Gastrocnemius medialis (tissue), 4 donors: ENCODE results near the gene CDC42BPG. TPM values are rescaled to one million over a fixed set of nuclear protein-coding genes. Genes with fewer than 3 reads are reported as not detected.
A peak's percentile ranks its signal among the peaks of the same experiment; 100 is the strongest.

Experiments
- ATAC-seq, 2 donors: fragments of 150-250 bp; one replicate each; pipeline ENCODE4 v1.9.1; 2016
- DNase-seq, 2 donors: peaks; one replicate each; pipeline ENCODE4 v3.0.0-alpha.2; 2019
- H3K27ac ChIP-seq, 4 donors: fragments of 200-600 bp; sonication (generic); 1 replicate in 1 of 4; 2 replicates in 3 of 4; pipeline ENCODE4 v1.5.1; 2016 to 2018; ENCODE audit warnings: mild to moderate bottlenecking in 2 of 4, moderate library complexity in 1 of 4
- H3K27me3 ChIP-seq, 3 donors: fragments of 200-600 bp; sonication (generic) in 2 of 3; 1 replicate in 1 of 3; 2 replicates in 2 of 3; pipeline versions ENCODE4 v1.5.1 to v1.6.0; 2016 to 2019; ENCODE audit warnings: mild to moderate bottlenecking in 1 of 3, moderate library complexity in 1 of 3
- H3K36me3 ChIP-seq, 2 donors: fragments of 200-600 bp; sonication (generic) in 1 of 2; one replicate each; pipeline ENCODE4 v1.5.1; 2017 to 2018
- H3K4me1 ChIP-seq, 2 donors: fragments of 200-600 bp; sonication (generic) in 1 of 2; one replicate each; pipeline ENCODE4 v1.5.1; 2016 to 2017; ENCODE audit warnings: mild to moderate bottlenecking in 2 of 2
- H3K4me3 ChIP-seq, 4 donors: fragments of 200-600 bp; sonication (generic) in 3 of 4; 1 replicate in 1 of 4; 2 replicates in 3 of 4; pipeline ENCODE4 v1.5.1; 2016 to 2019; ENCODE audit warnings: mild to moderate bottlenecking in 2 of 4
- H3K9me3 ChIP-seq, 3 donors: fragments of 200-600 bp; sonication (generic) in 2 of 3; 1 replicate in 1 of 3; 2 replicates in 2 of 3; pipeline ENCODE4 v1.5.1; 2016 to 2019
- POLR2A ChIP-seq, 2 donors: fragments of 450-650 bp; IDR thresholded peaks; one replicate each; pipeline ENCODE4 v1.6.1; 2017; ENCODE audit warnings: antibody characterized with exemption in 2 of 2, mild to moderate bottlenecking in 2 of 2, moderate library complexity in 2 of 2
- in situ Hi-C, 4 donors: fragments of 200-750 bp; cut with MboI; loops; one replicate each; pipeline versions ENCODE4 v1.15.0 to v1.8.0; 2017; ENCODE audit warnings: low sequenced_read_pairs in 4 of 4
- intact Hi-C: fragments of 100-400 bp; cut with DNase I; formaldehyde crosslinking; loops from one replicate; pipeline ENCODE4 v1.15.1; 2023; ENCODE audit warnings: low total_unique reads
- total RNA-seq, 4 donors: library from RNA; depleted of rRNA; stranded (reverse); fragments of >200 nt; gene quantifications; one replicate each; pipeline versions ENCODE4 v1.1.0 to v1.2.3, GENCODE V29; 2016
- TF ChIP-seq, protein P1 (sequence below), 5 experiments: fragments of 450-650 bp in 3 of 5; fragments of 200-600 bp in 2 of 5; sonication (generic) in 2 of 5; IDR thresholded peaks in 4 of 5; conservative IDR thresholded peaks in 1 of 5; 1 replicate in 4 of 5; 2 replicates in 1 of 5; pipeline ENCODE4 v1.5.1; 2016 to 2019; ENCODE audit warnings: antibody characterized with exemption in 5 of 5, mild to moderate bottlenecking in 3 of 5, moderate library complexity in 3 of 5

Gene CDC42BPG, protein sequence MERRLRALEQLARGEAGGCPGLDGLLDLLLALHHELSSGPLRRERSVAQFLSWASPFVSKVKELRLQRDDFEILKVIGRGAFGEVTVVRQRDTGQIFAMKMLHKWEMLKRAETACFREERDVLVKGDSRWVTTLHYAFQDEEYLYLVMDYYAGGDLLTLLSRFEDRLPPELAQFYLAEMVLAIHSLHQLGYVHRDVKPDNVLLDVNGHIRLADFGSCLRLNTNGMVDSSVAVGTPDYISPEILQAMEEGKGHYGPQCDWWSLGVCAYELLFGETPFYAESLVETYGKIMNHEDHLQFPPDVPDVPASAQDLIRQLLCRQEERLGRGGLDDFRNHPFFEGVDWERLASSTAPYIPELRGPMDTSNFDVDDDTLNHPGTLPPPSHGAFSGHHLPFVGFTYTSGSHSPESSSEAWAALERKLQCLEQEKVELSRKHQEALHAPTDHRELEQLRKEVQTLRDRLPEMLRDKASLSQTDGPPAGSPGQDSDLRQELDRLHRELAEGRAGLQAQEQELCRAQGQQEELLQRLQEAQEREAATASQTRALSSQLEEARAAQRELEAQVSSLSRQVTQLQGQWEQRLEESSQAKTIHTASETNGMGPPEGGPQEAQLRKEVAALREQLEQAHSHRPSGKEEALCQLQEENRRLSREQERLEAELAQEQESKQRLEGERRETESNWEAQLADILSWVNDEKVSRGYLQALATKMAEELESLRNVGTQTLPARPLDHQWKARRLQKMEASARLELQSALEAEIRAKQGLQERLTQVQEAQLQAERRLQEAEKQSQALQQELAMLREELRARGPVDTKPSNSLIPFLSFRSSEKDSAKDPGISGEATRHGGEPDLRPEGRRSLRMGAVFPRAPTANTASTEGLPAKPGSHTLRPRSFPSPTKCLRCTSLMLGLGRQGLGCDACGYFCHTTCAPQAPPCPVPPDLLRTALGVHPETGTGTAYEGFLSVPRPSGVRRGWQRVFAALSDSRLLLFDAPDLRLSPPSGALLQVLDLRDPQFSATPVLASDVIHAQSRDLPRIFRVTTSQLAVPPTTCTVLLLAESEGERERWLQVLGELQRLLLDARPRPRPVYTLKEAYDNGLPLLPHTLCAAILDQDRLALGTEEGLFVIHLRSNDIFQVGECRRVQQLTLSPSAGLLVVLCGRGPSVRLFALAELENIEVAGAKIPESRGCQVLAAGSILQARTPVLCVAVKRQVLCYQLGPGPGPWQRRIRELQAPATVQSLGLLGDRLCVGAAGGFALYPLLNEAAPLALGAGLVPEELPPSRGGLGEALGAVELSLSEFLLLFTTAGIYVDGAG (N-terminal part only)
- total RNA-seq: under 1 TPM in 2 of 4 donors, not detected in 2; 0.15 to 0.19 TPM

DNA sequence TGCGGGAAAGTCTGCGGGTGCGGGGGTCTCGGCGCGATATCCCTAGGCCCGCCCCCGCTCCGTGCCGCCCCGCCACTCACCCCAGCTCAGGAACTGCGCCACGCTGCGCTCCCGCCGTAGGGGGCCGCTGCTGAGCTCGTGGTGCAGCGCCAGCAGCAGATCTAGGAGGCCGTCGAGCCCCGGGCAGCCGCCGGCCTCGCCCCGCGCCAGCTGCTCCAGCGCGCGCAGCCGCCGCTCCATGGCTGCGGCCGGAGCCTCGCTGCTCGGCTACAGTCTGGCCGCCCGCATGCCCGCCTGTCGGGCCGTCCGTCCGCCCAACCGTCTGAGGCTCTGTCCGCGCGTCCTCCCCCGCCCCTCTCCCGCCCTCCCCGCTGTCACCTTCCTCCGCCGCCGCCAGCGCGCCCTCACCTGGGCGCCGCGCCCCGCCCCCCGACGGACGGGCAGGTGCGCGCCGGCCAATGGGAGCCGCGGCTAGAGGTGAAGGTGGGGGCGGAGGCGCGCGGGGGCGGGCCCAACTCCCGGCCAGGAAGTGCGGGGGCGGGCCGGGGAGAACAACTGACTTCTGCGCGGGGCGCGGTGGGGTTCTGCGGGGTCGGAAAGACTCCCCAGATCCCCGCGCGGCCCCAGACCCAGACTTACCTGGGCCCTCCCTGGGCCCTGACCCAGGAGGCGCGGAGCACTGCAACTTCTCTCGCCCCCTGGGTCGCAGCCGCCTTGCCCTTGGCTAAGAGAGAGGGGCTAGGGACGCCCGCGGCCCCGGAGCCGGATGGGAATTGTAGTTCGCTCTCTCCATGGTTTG lies at the start of gene CDC42BPG:
TSS of gene CDC42BPG (minus strand) at position 324 of the 799 bp plus-strand sequence. CDS start at position 240, 84 bp downstream.
- intact Hi-C loops: loop anchor here (5.0 kb wide), 2 partner anchors 153 to 168 kb away; partner anchors contain the start of genes ARL2 and BATF2
- DNase-seq (peak in 1 of 2 donors; percentile 37), ATAC-seq (peak in 1 of 2 donors; percentile 44)

DNA sequence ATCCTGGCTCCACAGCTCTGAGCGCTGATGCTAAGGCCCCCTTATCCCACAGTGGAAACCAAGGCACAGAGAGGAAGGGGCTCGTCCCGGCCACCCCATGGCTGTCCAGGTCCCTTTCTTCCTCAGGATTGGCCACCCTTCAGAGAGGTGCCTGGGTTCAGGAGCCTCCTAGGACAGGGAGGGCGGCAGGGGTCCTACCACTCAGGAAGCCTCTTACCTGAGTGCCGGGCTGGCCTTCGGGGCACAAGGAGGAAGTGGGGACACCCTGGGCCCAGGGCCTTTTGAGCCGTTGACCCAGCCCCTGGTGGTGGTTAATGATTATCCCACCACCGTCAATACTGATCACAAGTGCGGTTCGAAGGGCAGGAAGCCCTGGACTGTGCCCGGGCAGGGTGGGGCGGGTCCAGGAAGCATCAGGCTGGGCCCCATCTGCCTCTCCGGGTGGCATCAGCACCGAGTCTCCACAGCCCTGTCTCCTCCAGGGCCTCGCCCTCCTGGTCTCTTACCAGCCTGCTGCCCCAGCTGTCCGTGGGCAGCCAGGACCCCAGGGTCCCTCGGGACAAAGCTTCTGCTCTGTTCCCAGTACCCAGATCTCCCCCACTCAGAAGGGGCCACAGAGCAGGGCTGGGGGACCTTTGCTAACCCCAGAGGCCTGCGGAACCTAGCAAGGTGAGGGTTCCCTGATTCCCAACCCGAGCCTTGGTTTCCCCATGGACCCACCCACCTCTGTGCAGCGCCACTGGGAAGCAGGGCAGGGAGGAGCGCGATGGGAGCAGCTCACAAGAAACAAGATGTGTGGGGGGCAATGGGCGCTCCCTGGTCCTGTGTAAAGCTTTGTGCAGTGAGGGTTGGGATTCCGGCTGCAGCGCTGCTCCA lies 49.0 kb upstream of the CDC42BPG start:
- in situ Hi-C loops (loop anchor here in 3 of 4 donors (5.0 kb wide), 1 partner anchor 46 kb away; no protein-coding TSS in a partner anchor), intact Hi-C loops (loop anchor here (1.0 kb wide), 1 partner anchor 46 kb away; no protein-coding TSS in a partner anchor)
- no peaks in the 10 kb centered on the region for H3K27me3 ChIP-seq
- TF ChIP-seq, protein P1, sequence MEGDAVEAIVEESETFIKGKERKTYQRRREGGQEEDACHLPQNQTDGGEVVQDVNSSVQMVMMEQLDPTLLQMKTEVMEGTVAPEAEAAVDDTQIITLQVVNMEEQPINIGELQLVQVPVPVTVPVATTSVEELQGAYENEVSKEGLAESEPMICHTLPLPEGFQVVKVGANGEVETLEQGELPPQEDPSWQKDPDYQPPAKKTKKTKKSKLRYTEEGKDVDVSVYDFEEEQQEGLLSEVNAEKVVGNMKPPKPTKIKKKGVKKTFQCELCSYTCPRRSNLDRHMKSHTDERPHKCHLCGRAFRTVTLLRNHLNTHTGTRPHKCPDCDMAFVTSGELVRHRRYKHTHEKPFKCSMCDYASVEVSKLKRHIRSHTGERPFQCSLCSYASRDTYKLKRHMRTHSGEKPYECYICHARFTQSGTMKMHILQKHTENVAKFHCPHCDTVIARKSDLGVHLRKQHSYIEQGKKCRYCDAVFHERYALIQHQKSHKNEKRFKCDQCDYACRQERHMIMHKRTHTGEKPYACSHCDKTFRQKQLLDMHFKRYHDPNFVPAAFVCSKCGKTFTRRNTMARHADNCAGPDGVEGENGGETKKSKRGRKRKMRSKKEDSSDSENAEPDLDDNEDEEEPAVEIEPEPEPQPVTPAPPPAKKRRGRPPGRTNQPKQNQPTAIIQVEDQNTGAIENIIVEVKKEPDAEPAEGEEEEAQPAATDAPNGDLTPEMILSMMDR (IDR thresholded peaks at IDR 0.05 in 4 of 5, conservative IDR thresholded peaks at IDR 0.05 in 1 of 5): no peak
- TF ChIP-seq POLR2A (IDR thresholded peaks at IDR 0.05): no peak
- H3K4me1 ChIP-seq: peaks cover under 1 to 4% of the 10 kb centered on the region in 2 donors
- no peak for DNase-seq
- no peaks in the 10 kb centered on the region for H3K9me3 ChIP-seq
- peak overlapping the region; percentile 15 to 54 (median 19) for H3K27ac ChIP-seq
- no peak overlapping the region for H3K4me3 ChIP-seq
- peaks cover 0 to 27% of the 10 kb centered on the region in 2 donors for H3K36me3 ChIP-seq
- ATAC-seq: no peak

More for the DNA sequence above, at the start of gene CDC42BPG:
- no peak within 1 kb of the TSS for H3K27ac ChIP-seq
- H3K27me3 ChIP-seq: peaks cover 0 to 3% (median 0%) of the 10 kb centered on the region in 3 donors
- peak within 1 kb of the TSS in 2 of 4 donors; percentile 5 to 44 for H3K4me3 ChIP-seq
- in situ Hi-C loops: loop anchor here (5.0 kb wide), 2 partner anchors 43 to 48 kb away; no protein-coding TSS in a partner anchor
- no peak for TF ChIP-seq POLR2A (IDR thresholded peaks at IDR 0.05)
- TF ChIP-seq, protein P1 (IDR thresholded peaks at IDR 0.05 in 4 of 5, conservative IDR thresholded peaks at IDR 0.05 in 1 of 5): peak; percentile 14 to 61 (median 54)
- H3K4me1 ChIP-seq: peaks cover 14 to 19% of the 10 kb centered on the region in 2 donors
- no peaks in the 10 kb centered on the region for H3K9me3 ChIP-seq
- H3K36me3 ChIP-seq: no peaks in the 10 kb centered on the region

DNA sequence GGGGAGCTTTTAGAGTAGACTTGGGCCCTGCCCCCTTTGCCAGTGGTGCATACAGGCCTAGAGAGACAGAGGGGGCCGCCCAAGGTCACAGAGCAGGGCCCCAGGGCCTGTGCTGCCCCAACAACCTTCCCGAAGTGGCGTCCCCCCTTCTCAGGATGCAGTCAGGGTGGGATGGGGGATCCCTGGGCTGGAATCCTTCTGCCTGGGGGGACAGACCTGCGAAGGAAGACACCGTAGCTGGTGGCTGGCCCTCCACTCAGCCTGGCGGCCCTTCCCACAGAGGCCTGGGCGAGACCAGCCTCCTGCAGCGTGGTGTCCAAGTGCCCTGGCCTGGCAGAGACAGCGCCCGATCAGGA lies 48.4 kb upstream of the CDC42BPG start:
- no peak for TF ChIP-seq POLR2A (IDR thresholded peaks at IDR 0.05)
- TF ChIP-seq, protein P1 (IDR thresholded peaks at IDR 0.05 in 4 of 5, conservative IDR thresholded peaks at IDR 0.05 in 1 of 5): no peak
- intact Hi-C loops (no loop called here), in situ Hi-C loops (loop anchor here in 3 of 4 donors (5.0 kb wide), 1 partner anchor 46 kb away; no protein-coding TSS in a partner anchor)
- no peak for DNase-seq
- no peak overlapping the region for H3K4me3 ChIP-seq
- peaks cover 6 to 9% of the 10 kb centered on the region in 2 donors for H3K4me1 ChIP-seq
- H3K9me3 ChIP-seq: no peaks in the 10 kb centered on the region
- H3K27ac ChIP-seq: peak overlapping the region; percentile 15 to 54 (median 19)
- no peak for ATAC-seq
- H3K36me3 ChIP-seq: peaks cover 0 to 20% of the 10 kb centered on the region in 2 donors
- no peaks in the 10 kb centered on the region for H3K27me3 ChIP-seq
